ENCODE data around the gene INS.
"Not testable (repeated sequence)": the region's sequence is repeated elsewhere in the genome, so short reads cannot be mapped to it uniquely, and the experiment has no call there.

The INS gene

GRCh38 chr11:2198621-2199365, 37.8 kb upstream of the INS start:
- DNase-seq = no peak

DNA sequence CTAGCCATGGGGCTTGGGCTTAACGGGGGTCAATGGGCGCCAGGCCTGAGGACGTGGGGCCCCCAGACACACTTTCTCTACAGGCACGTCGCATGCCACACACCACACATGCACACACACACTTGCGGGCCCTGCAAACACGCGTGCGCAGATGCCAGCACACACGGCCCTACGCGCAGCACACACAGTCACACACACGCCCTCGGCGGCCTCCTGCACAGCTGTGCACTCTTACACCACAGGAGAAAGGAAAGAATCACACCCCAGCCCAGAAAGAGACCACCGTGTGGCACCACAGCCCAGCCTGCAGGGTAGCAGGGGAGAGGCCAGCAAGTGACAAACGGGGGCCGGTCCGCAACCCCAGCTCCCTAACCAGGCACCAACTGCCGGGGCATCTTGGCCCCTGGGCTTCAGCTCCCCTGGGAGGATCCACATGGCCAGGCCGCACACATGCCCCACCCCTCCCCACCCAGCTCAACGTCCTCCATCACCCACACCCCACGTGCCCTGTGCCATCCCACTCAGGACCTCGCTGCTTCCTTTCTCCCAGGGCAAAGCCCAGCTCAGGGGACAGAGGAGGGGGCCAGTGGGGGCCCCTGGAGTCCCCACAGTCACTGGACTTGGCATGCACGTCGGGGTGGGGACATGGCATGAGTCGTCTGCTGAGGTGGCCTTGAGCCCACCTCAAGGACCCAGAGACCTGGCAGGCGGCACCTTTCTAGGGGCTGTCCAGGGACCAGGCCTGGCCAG, 36.9 kb upstream of the INS start:
- DNase-seq = no peak

DNA sequence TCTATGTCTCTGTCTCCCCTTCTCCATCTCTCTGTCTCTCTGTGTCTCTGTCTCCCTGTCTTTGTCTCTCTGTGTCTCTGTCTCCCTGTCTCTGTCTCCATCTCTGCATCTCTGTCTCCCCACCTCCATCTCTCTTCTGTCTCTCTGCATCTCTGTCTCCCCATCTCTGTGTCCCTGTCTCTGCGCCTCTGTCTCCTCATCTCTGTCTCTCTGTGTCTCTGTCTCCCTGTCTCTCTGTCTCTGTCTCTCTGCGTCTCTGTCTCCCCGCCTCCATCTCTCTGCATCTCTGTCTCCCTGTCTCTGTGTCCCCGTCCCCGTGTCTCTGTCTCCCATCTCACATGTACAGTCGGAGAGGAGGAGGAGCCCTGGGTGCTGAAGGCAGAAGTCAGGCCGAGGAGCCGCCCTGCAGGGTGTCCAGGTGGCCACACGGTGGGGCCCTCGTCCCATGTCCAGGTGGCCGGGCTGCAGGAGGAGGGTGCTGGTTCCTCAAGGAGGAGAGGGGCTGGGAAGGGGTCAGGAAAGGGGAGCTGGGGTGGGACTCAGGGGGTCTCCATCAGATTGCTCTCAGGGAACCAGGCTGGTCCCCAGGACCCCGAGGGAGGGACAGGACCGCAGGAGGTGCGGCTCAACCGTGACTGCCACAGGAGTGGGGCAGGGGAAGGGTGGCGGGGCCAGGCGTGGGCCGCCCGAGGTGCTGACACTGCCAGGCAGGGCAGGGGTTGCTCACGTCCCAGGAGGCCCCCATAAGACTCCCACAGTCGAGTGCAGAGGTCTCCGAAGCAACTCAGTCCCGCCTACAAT, 36.2 kb upstream of the INS start:
- peak; percentile 75 for DNase-seq

DNA sequence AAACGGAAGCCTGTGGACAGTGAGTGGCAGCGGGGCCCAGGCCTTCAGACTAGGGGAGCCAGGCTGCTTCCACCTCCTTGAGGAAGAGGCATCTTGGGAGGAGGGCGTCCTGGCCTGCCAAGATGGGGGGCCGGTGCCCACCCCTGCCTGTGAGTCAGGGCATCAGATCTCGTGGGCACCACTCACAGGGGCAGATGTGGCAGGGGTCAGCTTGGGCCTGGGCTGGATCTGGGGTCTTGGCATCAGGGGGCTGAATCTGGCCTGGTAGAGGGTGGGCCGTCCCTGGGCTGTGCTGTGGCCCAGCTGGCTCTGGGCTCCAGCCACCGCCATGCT, 34.7 kb upstream of the INS start:
- no peak for DNase-seq

- peak; percentile 56 for DNase-seq
Observed at GRCh38 chr11:2194877-2195755, 34.1 kb upstream of the INS start.

DNA sequence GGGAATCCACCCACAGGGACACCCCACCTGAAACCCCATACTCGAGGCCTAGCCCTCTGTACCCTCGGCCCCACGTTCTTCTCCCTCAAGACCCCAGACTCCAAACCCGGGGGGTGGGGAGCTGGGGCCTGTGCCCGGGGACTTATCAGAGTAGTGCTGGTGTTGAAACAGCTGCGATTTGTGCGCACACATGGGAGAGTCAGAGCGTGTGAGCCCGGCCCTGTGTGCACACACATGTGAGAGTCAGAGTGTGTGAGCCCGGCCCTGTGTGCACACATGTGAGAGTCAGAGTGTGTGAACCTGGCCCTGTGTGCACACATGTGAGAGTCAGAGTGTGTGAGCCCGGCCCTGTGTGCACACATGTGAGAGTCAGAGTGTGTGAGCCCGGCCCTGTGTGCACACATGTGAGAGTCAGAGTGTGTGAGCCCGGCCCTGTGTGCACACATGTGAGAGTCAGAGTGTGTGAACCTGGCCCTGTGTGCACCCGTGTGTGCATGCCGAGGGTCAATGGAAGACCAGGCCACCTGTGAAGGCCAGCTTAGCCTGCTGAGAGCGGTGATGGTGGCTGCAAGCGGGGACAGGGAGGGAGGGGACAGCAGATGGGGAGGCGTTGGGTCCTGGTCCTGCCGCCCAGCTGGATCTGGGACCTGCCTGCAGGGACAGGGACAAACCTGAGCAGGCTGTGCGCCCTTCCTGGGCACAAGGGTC, 33.0 kb upstream of the INS start:
- not testable (repeated sequence) for DNase-seq

- DNase-seq = no peak
Observed at GRCh38 chr11:2193099-2193887, 32.3 kb upstream of the INS start.

DNA sequence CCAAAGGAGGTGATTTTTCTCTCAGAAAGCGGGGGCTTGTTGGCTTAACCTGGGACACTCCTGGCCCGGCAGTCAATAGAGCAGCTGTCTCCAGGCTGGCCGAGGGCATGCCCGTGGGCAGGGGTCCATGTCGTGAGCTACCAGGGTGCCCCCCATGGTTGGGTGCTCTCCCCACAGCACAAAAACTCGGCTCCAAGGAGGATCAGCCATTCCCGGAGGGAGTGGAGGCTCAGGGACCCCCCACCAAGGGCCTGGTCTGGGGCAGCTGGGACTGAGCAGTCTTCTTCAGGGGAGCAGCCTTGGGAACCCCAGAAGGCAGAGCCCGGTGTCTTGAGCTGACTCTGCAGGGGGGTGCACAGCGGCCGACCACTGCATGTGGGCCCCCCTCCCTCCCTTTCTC, 31.4 kb upstream of the INS start:
- DNase-seq = no peak

GRCh38 chr11:2191883-2192282, 30.9 kb upstream of the INS start:
- no peak for DNase-seq

- DNase-seq = no peak
Observed at GRCh38 chr11:2190657-2191471, 29.9 kb upstream of the INS start.

- no peak for DNase-seq
Observed at GRCh38 chr11:2189938-2190656, 29.1 kb upstream of the INS start.

DNA sequence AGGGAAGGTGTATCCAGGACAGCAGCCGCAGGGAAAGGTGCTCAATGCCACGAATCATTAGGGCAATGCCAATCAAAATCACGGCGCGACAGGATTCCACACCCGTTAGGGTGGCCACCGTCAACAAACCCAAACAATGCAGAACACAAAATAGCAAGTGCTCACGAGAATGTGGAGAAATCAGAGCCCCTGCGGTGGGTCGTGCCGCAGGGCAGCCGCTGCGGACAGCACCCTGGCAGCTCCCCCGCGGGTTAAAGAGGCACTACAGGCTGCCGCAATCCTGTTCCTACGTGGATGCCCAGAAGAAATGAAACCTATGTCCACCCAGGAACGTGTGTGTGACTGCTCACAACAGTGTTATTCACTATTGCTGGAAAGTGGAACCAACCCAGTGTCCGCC, 27.7 kb upstream of the INS start:
- DNase-seq = no peak

- DNase-seq = no peak
Observed at GRCh38 chr11:2187280-2187707, 26.3 kb upstream of the INS start.

DNA sequence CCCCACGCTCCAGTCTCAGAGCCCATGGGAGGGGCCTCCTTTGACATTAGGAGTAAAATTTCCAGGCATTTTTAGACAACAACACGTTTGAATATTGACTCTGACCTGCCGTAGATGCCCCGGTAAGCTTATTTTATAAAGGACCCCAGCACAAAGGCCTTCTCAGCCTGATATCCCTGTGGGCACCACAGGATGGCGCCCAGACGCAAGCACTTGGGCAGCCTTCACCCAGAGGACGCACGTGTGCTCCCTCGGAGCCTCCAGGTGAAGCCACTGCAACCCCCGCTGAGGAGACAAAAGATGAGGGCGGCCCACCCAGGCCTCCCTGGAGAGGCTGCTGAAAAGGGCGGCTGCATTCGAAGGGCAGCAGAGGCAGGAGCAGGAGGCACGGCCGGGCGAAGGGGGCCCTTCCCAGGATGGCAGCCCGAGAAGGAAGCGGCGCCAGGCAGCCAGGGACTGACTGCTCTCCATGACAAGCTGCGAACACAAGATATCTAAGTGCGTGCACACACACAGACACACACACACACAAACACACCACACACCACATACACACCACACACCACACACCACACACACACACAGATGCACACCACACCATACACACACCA, 25.8 kb upstream of the INS start:
- DNase-seq = peak; percentile 32

DNA sequence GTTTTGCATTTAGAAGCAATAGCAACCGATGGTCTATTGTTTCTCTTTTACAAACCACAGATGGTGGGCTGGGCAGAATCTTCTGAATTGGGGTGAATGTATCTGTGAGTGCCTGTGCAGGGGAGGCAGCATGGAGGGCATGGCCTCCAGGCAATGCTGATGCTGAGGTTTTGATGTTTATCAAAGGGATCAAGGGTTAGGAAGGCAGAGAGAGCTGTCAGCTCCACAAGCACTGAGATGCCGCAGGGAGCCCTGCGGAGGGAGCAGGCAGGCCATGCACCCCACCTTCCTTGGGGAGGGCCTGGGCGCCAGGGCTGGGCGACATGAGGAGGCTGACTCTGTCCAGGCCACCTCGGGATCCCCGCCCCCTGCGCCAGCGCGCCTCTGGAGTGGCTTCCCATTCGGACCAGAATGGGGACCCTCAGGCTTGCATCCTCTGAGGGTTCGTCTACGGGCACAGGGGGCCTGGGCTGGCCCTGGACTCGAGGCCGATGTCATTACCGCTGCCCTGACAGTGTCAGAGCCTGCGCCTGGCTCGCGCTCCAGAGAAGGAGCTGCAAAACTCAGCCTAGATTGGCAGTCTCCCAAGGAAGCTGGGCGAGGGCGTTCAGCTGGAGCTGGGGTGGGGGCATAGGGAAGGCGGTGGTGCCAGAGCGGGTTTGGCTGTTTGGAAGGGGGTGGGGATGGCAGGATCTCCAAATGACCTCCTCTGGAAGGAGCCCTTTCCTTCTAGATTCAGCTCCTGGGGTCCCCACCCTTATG, 24.5 kb upstream of the INS start:
- DNase-seq = no peak

DNA sequence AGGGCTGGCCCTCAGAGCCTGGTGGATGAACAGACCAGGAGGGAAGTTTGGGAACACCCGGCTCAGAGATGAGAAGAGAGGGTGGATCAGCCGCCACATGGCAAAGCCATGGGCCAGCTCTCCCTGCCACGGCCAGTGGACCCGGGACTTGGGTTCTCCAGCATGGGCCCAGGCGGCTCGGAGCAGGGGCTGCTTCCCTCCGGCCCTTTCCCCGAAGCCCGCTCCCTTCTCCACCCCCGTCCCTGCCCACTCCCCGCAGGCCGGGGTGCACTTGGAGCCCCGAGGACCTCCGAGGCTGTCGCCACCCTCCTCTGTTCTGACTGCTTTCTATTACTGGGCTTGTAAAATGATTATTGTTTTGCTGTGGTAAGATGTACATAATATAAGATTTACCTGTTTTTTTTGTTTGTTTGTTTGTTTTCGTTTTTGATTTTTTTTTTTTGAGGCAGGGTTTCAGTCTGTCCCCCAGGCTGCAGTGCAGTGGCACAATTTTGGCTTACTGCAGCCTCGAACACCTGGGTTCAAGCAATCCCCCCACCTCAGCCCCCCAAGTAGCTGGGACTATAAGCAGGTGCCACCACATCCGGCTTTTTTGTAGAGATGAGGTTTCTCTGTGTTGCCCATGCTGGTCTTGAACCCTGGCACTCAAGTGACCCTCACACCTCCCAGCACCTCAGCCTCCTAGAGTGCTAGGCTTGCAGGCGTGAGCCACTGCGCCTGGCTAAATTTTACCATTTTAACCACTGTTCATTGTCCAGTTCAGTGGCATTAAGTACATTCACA, 21.9 kb upstream of the INS start:
- DNase-seq = no peak

DNA sequence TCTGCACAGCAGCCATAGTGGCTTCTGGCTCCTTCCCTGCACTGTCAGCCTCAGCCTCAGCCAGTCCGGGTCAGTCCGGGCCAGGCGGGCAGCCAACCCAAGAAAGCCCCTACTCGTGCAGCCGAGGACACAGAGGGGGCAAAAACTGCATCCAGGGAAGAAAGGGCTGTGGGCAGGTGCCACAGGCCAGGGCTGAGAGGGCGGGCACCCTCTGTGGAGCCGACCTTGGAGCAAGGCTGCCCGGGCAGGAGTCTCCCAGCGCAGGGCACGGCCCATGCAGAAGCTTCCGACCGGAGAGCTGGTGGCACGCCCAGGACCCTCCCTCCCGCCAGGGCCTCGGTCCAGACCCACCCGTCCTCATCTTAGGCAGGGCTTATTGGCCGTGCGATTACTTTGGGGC, 21.1 kb upstream of the INS start:
- no peak for DNase-seq

Data from activated CD4-positive, alpha-beta T cell treated with anti-CD3 and anti-CD28 coated beads, Interleukin-2, Interleukin-6, amounts not matched to agents 100 ng/mL and 50 ng/mL, durations not matched to agents 16 hours and 8 hours (primary cell).